Skin of body (tissue), 2 donors: ENCODE results near the gene ZSCAN20. TPM values are rescaled to one million over a fixed set of nuclear protein-coding genes. Genes with fewer than 3 reads are reported as not detected.

ENCODE experiments used
- DNase-seq: peaks from one replicate; lab custom pipeline; 2025; lab: John Stamatoyannopoulos, UW
- total RNA-seq: library from RNA; depleted of rRNA; stranded (reverse); fragments of >200 nt; gene quantifications from one replicate; pipeline ENCODE4 v1.2.3, GENCODE V29; 2014

ZSCAN20 gene
- total RNA-seq, 1 donor from 2014 or later: 4.1 TPM

- DNase-seq: no peak
These were observed 57.5 kb downstream of the ZSCAN20 start for GRCh38 chr1:33529957-33530356.

GRCh38 chr1:33532250-33532649 is 59.8 kb downstream of the ZSCAN20 start:
- DNase-seq: no peak

GRCh38 chr1:33532936-33533335 is 60.5 kb downstream of the ZSCAN20 start:
- no peak for DNase-seq

- no peak for DNase-seq
These were observed 62.9 kb downstream of the ZSCAN20 start for GRCh38 chr1:33535334-33535733.

GRCh38 chr1:33537885-33538284 is 65.4 kb downstream of the ZSCAN20 start:
- DNase-seq: no peak

GRCh38 chr1:33541966-33542365 is 69.5 kb downstream of the ZSCAN20 start:
- no peak for DNase-seq

Other genes with a start within 250 kb of the ZSCAN20 start
- gene ZNF362, start 216.2 kb upstream of the ZSCAN20 start, total RNA-seq: 9.4 TPM
- gene A3GALT2, start 151.5 kb upstream of the ZSCAN20 start, total RNA-seq: not detected
- 36.1 TPM for gene PHC2, start 41.5 kb upstream of the ZSCAN20 start, total RNA-seq